ENCODE data around the gene POLR3GL. TPM values are rescaled to one million over a fixed set of nuclear protein-coding genes. Genes with fewer than 3 reads are reported as not detected.
A peak's percentile ranks its signal among the peaks of the same experiment; 100 is the strongest.

POLR3GL gene
- total and polyA plus RNA-seq, 12 donors, result 30.9 to 64.5 (median 39.5) TPM

GRCh38 chr1:145985129-145985501, 20.6 kb downstream of the POLR3GL start:
- Histone ChIP-seq H3K27ac (peak overlapping the region; percentile 92 to 97 (median 95)), H3K36me3 (no peaks in the 10 kb centered on the region), H3K9me3 (no peaks in the 10 kb centered on the region), H3K4me3 (peak overlapping the region in 9 of 10 donors; percentile 4 to 43 (median 37)), H3K4me1 (peaks cover 47 to 94% (median 72%) of the 10 kb centered on the region in 9 donors), H3K27me3 (no peaks in the 10 kb centered on the region)
- 16 to 25% methylated on average over 2 of the region's 2 CpGs for WGBS, 2 donors
- ATAC-seq, result peak in 4 of 8 donors; percentile 0 to 2 (median 1)
- intact Hi-C loops (cut with DNase I), result no loop called here
- no peak for TF ChIP-seq CTCF (IDR thresholded peaks at IDR 0.05)
- DNase-seq, result no peak

- H3K9me3 ChIP-seq, result no peaks in the 10 kb centered on the region
- intact Hi-C loops (cut with DNase I), result no loop called here
- H3K4me1 ChIP-seq, result peaks cover 41 to 94% (median 67%) of the 10 kb centered on the region in 9 donors
- H3K4me3 ChIP-seq, result peak overlapping the region in 9 of 10 donors; percentile 4 to 43 (median 37)
- peak; percentile 43 to 63 (median 58) for ATAC-seq
- 10 to 14% methylated on average over 15 of the region's 15 CpGs for WGBS, 2 donors
- no peak for TF ChIP-seq CTCF (IDR thresholded peaks at IDR 0.05)
- peak; percentile 45 to 87 for DNase-seq
- no peaks in the 10 kb centered on the region for H3K27me3 ChIP-seq
- peak overlapping the region; percentile 92 to 97 (median 95) for H3K27ac ChIP-seq
- H3K36me3 ChIP-seq, result no peaks in the 10 kb centered on the region
Measured at GRCh38 chr1:145985502-145986439, 21.3 kb downstream of the POLR3GL start.

- no peaks in the 10 kb centered on the region for H3K27me3 ChIP-seq
- H3K4me3 ChIP-seq, result no peak overlapping the region
- 76 to 83% methylated on average over 6 of the region's 6 CpGs for WGBS, 2 donors
- no peak for ATAC-seq
- DNase-seq, result no peak
- no peaks in the 10 kb centered on the region for H3K36me3 ChIP-seq
- peaks cover 33 to 94% (median 64%) of the 10 kb centered on the region in 9 donors for H3K4me1 ChIP-seq
- H3K9me3 ChIP-seq, result no peaks in the 10 kb centered on the region
- TF ChIP-seq CTCF (IDR thresholded peaks at IDR 0.05), result no peak
- intact Hi-C loops (cut with DNase I), result no loop called here
- H3K27ac ChIP-seq, result peak overlapping the region; percentile 92 to 97 (median 95)
Measured at GRCh38 chr1:145986551-145986950, 22.1 kb downstream of the POLR3GL start.

GRCh38 chr1:145987926-145988325, 23.4 kb downstream of the POLR3GL start:
- no peak for DNase-seq
- no peak for ATAC-seq
- Histone ChIP-seq H3K9me3 (no peaks in the 10 kb centered on the region), H3K27me3 (no peaks in the 10 kb centered on the region), H3K4me1 (peaks cover 23 to 93% (median 62%) of the 10 kb centered on the region in 9 donors), H3K27ac (peak overlapping the region in 9 of 10 donors; percentile 8 to 97 (median 95)), H3K36me3 (peaks cover 0 to 10% (median 9%) of the 10 kb centered on the region in 9 donors), H3K4me3 (no peak overlapping the region)
- intact Hi-C loops (cut with DNase I), result no loop called here
- 94 to 100% methylated on average over 1 of the region's 1 CpG for WGBS, 2 donors
- no peak for TF ChIP-seq CTCF (IDR thresholded peaks at IDR 0.05)

Measured in heart right ventricle (tissue), 16 donors.